ENCODE results near the gene ALDOC. TPM values are rescaled to one million over a fixed set of nuclear protein-coding genes. Genes with fewer than 3 reads are reported as not detected.

ALDOC gene
- total and polyA plus RNA-seq, 2 of the 13 experiments (the other 11 are each of a cell fraction or from before 2014, with no cell fraction given): 15.4 to 60.9 TPM

DNA sequence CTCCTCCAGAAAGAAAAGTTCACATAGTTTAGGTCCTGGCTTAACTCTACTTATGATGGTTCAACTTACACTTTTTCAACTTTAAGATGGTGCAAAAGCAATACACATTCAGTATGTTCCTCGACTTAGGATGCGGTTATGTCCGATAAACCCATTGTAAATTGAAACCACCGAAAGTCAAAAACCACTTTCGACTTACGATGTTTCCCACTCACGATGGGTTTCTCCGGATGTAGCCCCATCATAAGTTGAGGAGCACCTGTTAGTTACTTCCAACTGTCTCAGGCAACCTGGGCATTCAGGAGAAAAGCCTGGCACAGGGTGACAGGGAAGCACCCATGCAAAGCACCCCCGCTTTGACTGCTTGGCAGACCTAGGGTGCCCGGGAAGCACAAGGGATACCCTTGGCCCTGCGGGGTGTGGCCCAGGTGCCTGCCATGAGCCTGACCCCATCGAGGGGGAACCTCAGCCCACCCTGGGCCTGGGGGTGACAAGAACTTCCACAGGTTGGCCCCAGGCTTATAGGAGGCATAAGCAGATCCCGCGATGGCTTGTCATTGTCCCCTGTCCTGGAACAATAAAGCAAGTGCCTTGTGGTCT, 38.3 kb downstream of the ALDOC start:
- in situ Hi-C loops (cut with HindIII; ENCODE audit: extremely low pct_ligation_motif_present, low pct_unique_long_range_greater_than_20kb): no loop called here
- Histone ChIP-seq H3K27me3 (ENCODE audit: control insufficient read depth in 1 of 2, insufficient read depth in 2 of 2, low read length in 2 of 2) (peaks cover 4 to 23% of the 10 kb centered on the region in 2 experiments; a peak in 4 of 5 replicates), H2AFZ (ENCODE audit: low read length) (no peak overlapping the region), H3K4me3 (replicated peaks in 1 of 3; ENCODE audit: insufficient read depth in 1 of 3, low read depth in 2 of 3, low read length in 3 of 3) (no peak overlapping the region), H3K4me1 (ENCODE audit: insufficient read depth, low read length) (peaks cover 6% of the 10 kb centered on the region), H3K79me2 (ENCODE audit: insufficient read depth, low read length) (no peaks in the 10 kb centered on the region), H3K36me3 (replicated peaks in 1 of 2; ENCODE audit: control insufficient read depth in 1 of 2, insufficient read depth in 2 of 2, low read length in 2 of 2) (no peaks in the 10 kb centered on the region), H3K9me3 (ENCODE audit: low read length) (no peaks in the 10 kb centered on the region), H3K27ac (ENCODE audit: extremely low read length, insufficient read depth, low read length) (no peak overlapping the region), H3K4me2 (ENCODE audit: low read depth, low read length) (no peak overlapping the region), H3K9ac (ENCODE audit: insufficient read depth, low read depth, low read length) (no peak overlapping the region), H4K20me1 (ENCODE audit: insufficient read depth, low read length) (no peaks in the 10 kb centered on the region)
- ATAC-seq (no peak), FAIRE-seq (no peak), DNase-seq (ENCODE audit: low spot score) (no peak)
- intact Hi-C loops (cut with micrococcal nuclease; ENCODE audit: unreplicated experiment): no loop called here
- BruUV-seq (replicated peaks): no TSS peak
- WGBS (ENCODE audit: low lambda C conversion rate): 69% methylated on average over 10 of the region's 14 CpGs
- TF ChIP-seq FLYWCH1 (CRISPR knock-in tag; IDR thresholded peaks at IDR 0.05) (no peak), SNAI1 (CRISPR knock-in tag; IDR thresholded peaks at IDR 0.05; ENCODE audit: borderline replicate concordance) (no peak), DRAP1 (CRISPR knock-in tag; IDR thresholded peaks at IDR 0.05) (no peak), SAP130 (CRISPR knock-in tag; IDR thresholded peaks at IDR 0.05; ENCODE audit: low read depth) (no peak), PHF8 (CRISPR knock-in tag; IDR thresholded peaks at IDR 0.05) (no peak), ATF1 (CRISPR knock-in tag; IDR thresholded peaks at IDR 0.05) (no peak), SMARCC2 (IDR thresholded peaks at IDR 0.05) (no peak), FOXO4 (CRISPR knock-in tag; conservative IDR thresholded peaks at IDR 0.05) (no peak), XBP1 (CRISPR knock-in tag; IDR thresholded peaks at IDR 0.05) (no peak)
- TF ChIP-seq, protein P1, sequence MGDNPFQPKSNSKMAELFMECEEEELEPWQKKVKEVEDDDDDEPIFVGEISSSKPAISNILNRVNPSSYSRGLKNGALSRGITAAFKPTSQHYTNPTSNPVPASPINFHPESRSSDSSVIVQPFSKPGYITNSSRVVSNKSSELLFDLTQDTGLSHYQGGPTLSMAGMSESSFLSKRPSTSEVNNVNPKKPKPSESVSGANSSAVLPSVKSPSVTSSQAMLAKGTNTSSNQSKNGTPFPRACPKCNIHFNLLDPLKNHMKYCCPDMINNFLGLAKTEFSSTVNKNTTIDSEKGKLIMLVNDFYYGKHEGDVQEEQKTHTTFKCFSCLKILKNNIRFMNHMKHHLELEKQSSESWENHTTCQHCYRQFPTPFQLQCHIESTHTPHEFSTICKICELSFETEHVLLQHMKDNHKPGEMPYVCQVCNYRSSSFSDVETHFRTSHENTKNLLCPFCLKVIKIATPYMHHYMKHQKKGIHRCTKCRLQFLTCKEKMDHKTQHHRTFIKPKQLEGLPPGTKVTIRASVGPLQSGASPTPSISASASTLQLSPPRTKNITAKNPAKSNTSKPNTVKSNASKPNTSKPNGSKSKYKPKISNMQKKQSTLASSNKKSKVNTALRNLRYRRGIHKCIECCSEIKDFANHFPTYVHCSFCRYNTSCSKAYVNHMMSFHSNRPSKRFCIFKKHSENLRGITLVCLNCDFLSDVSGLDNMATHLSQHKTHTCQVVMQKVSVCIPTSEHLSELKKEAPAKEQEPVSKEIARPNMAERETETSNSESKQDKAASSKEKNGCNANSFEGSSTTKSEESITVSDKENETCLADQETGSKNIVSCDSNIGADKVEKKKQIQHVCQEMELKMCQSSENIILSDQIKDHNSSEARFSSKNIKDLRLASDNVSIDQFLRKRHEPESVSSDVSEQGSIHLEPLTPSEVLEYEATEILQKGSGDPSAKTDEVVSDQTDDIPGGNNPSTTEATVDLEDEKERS (CRISPR knock-in tag; IDR thresholded peaks at IDR 0.05): no peak
- TF ChIP-seq, protein P2, sequence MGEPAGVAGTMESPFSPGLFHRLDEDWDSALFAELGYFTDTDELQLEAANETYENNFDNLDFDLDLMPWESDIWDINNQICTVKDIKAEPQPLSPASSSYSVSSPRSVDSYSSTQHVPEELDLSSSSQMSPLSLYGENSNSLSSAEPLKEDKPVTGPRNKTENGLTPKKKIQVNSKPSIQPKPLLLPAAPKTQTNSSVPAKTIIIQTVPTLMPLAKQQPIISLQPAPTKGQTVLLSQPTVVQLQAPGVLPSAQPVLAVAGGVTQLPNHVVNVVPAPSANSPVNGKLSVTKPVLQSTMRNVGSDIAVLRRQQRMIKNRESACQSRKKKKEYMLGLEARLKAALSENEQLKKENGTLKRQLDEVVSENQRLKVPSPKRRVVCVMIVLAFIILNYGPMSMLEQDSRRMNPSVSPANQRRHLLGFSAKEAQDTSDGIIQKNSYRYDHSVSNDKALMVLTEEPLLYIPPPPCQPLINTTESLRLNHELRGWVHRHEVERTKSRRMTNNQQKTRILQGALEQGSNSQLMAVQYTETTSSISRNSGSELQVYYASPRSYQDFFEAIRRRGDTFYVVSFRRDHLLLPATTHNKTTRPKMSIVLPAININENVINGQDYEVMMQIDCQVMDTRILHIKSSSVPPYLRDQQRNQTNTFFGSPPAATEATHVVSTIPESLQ (CRISPR knock-in tag; conservative IDR thresholded peaks at IDR 0.05): no peak
- POLR2A ChIA-PET: no interaction called here
- CTCF ChIA-PET (ENCODE audit: low intra/inter-chr PET ratio, low total read pairs): no interaction called here
